Fibroblast of mammary gland (primary cell): Measurements from ENCODE around the gene LOXL3.

Source experiments
- DNase-seq: peaks from one replicate; pipeline ENCODE4 v3.0.0-alpha.2; 2010; ENCODE audit warnings: low read depth
- H3K4me3 ChIP-seq: 2 replicates; pipeline ENCODE4 v1.5.1; 2011; ENCODE audit warnings: low read depth, mild to moderate bottlenecking, low read length, moderate library complexity; ENCODE audit not compliant: control insufficient read depth
- CTCF ChIP-seq: conservative IDR thresholded peaks from 2 replicates; pipeline ENCODE4 v1.5.1; 2011; ENCODE audit warnings: low read depth, low read length, inconsistent platforms; ENCODE audit not compliant: control insufficient read depth, insufficient read depth

Gene LOXL3

GRCh38 chr2:74593826-74594772 is 40.4 kb upstream of the LOXL3 start:
- TF ChIP-seq CTCF, result no peak
- DNase-seq, result peak; percentile 58
- no peak overlapping the region for H3K4me3 ChIP-seq

DNA sequence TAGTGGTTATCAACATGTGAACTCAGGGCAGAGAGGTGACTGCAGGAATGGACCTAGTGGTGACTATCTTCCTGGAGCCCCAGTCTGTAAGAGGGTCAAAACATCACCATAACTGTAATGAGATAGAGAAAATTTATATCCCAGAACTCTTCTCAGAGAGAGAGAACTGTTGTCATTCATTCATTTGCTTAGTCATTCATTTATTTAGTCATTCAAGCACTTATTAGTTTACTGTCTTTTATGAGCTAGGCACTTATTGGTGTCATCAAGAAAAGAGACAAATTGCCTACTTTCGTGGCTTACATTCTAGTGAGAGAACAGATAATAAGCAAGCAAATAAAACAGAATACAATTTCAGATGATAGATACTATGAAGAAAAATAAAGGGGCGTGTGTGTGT is 34.9 kb upstream of the LOXL3 start:
- H3K4me3 ChIP-seq, result no peak overlapping the region
- no peak for TF ChIP-seq CTCF
- no peak for DNase-seq

- DNase-seq, result peak; percentile 75
- TF ChIP-seq CTCF, result peak; percentile 76
- H3K4me3 ChIP-seq, result no peak overlapping the region
Measured at GRCh38 chr2:74587664-74588277, 34.0 kb upstream of the LOXL3 start.

GRCh38 chr2:74585406-74586185 is 31.9 kb upstream of the LOXL3 start:
- TF ChIP-seq CTCF, result no peak
- no peak overlapping the region for H3K4me3 ChIP-seq

GRCh38 chr2:74584088-74584645 is 30.4 kb upstream of the LOXL3 start:
- TF ChIP-seq CTCF, result no peak
- DNase-seq, result peak; percentile 68
- no peak overlapping the region for H3K4me3 ChIP-seq

More at GRCh38 chr2:74585406-74586185, 31.9 kb upstream of the LOXL3 start:
- DNase-seq, result no peak

- no peak overlapping the region for H3K4me3 ChIP-seq
- TF ChIP-seq CTCF, result no peak
- peak; percentile 68 for DNase-seq
Measured at GRCh38 chr2:74583504-74583903, 29.8 kb upstream of the LOXL3 start.
